Natural killer cell treated with Interleukin-12 subunit alpha and Interleukin-12 subunit beta and Interleukin-15 and Interleukin-18, amount 100 ng/mL, for 72 hours (primary cell): Measurements from ENCODE around the gene BTBD19. TPM values are rescaled to one million over a fixed set of nuclear protein-coding genes. Genes with fewer than 3 reads are reported as not detected.

Experiments used
- ATAC-seq, 2 donors: fragments of 150-1000 bp; cut with Tn5 transposase in 1 of 2; sonication (Bioruptor Pico), chemical (Tn5 transposase) in 1 of 2; 2 replicates each; pipeline ENCODE4 v1.10.0; 2021
- DNase-seq: peaks from one replicate; pipeline ENCODE4 v3.0.0; 2022; ENCODE audit warnings: low spot score
- H3K27ac Mint-ChIP-seq, 2 donors: 1 replicate in 1 of 2; 2 replicates in 1 of 2; pipeline ENCODE4 v1.8.0; 2022; ENCODE audit warnings: mixed read lengths in 2 of 2, mild to moderate bottlenecking in 1 of 2, moderate library complexity in 1 of 2
- H3K27me3 Mint-ChIP-seq, 2 donors: 1 replicate in 1 of 2; 2 replicates in 1 of 2; pipeline ENCODE4 v1.8.0; 2022; ENCODE audit warnings: mixed read lengths in 2 of 2
- H3K36me3 Mint-ChIP-seq: one replicate; pipeline ENCODE4 v1.8.0; 2022; ENCODE audit warnings: mixed read lengths
- H3K4me1 Mint-ChIP-seq, 2 donors: 1 replicate in 1 of 2; 2 replicates in 1 of 2; pipeline ENCODE4 v1.8.0; 2022; ENCODE audit warnings: low read depth in 2 of 2, mixed read lengths in 2 of 2, mild to moderate bottlenecking in 1 of 2
- H3K4me3 Mint-ChIP-seq: one replicate; pipeline ENCODE4 v1.8.0; 2022; ENCODE audit warnings: mixed read lengths
- H3K9me3 Mint-ChIP-seq: 2 replicates; pipeline ENCODE4 v1.8.0; 2022; ENCODE audit warnings: mixed read lengths
- total RNA-seq, 2 donors: library from RNA; stranded (reverse); gene quantifications; one replicate each; pipeline ENCODE4 v1.2.3, GENCODE V29; 2022

Gene BTBD19
- total RNA-seq, 2 donors from 2014 or later: 1.7 to 6.4 TPM

- peaks cover 6% of the 10 kb centered on the region for H3K36me3 Mint-ChIP-seq
Measured at GRCh38 chr1:44857446-44857845, 49.1 kb downstream of the BTBD19 start.

GRCh38 chr1:44860331-44860730 is 52.0 kb downstream of the BTBD19 start:
- H3K27me3 Mint-ChIP-seq: no peaks in the 10 kb centered on the region
- no peak overlapping the region for H3K4me3 Mint-ChIP-seq
- peaks cover 4% of the 10 kb centered on the region for H3K36me3 Mint-ChIP-seq
- H3K4me1 Mint-ChIP-seq: no peaks in the 10 kb centered on the region
- ATAC-seq: no peak
- DNase-seq: no peak
- no peak overlapping the region for H3K27ac Mint-ChIP-seq
- H3K9me3 Mint-ChIP-seq: no peaks in the 10 kb centered on the region

More at GRCh38 chr1:44857446-44857845, 49.1 kb downstream of the BTBD19 start:
- H3K27ac Mint-ChIP-seq: no peak overlapping the region
- H3K4me1 Mint-ChIP-seq: no peaks in the 10 kb centered on the region
- H3K4me3 Mint-ChIP-seq: no peak overlapping the region
- no peaks in the 10 kb centered on the region for H3K27me3 Mint-ChIP-seq
- DNase-seq: no peak
- H3K9me3 Mint-ChIP-seq: no peaks in the 10 kb centered on the region
- no peak for ATAC-seq

DNA sequence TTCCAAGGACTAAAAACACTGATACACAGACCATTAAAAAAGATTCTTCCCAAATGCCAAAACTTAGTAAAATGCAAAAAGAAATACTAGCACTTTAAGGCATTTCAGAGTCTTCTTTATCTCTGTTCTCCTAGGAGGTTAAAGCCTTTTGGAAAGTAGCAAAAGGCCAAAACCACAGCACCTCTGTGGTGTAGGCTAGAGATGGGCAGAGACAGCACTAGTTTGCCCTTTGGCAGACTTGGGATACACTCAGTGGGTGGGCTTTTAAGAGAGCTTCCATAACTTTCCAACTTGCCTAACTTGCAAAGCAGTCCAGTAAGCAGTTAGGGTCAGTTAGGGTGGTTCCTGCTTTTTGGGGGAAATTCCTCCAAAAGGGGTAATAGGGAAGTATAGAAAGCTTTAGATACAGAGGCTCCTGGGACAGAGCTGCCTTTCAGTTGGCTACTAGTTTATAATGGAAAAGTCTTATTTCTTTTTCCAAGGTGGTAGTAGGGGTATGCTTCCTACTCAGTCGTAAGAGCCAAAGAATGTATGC is 52.6 kb downstream of the BTBD19 start:
- H3K4me1 Mint-ChIP-seq: no peaks in the 10 kb centered on the region
- no peak overlapping the region for H3K27ac Mint-ChIP-seq
- H3K4me3 Mint-ChIP-seq: no peak overlapping the region
- ATAC-seq (no peak), DNase-seq (no peak)
- H3K36me3 Mint-ChIP-seq: peaks cover 5% of the 10 kb centered on the region
- H3K9me3 Mint-ChIP-seq: no peaks in the 10 kb centered on the region
- no peaks in the 10 kb centered on the region for H3K27me3 Mint-ChIP-seq

GRCh38 chr1:44862829-44863401 is 54.6 kb downstream of the BTBD19 start:
- H3K4me1 Mint-ChIP-seq: no peaks in the 10 kb centered on the region

More at GRCh38 chr1:44862829-44863401, 54.6 kb downstream of the BTBD19 start:
- Mint-ChIP-seq H3K36me3 (peaks cover 5% of the 10 kb centered on the region), H3K27me3 (no peaks in the 10 kb centered on the region), H3K9me3 (no peaks in the 10 kb centered on the region), H3K4me3 (no peak overlapping the region), H3K27ac (no peak overlapping the region)
- DNase-seq (no peak), ATAC-seq (no peak)

Other genes with a start within 250 kb of the BTBD19 start
- gene TMEM53, start 134.0 kb upstream of the BTBD19 start, total RNA-seq: 1 to 10 TPM; 2.8 to 3.8 TPM
- 1 to 10 TPM; 1.8 to 8.7 TPM for gene ARMH1, start 133.8 kb upstream of the BTBD19 start, total RNA-seq
- not detected for gene RNU5D-1, start 77.4 kb upstream of the BTBD19 start, total RNA-seq
- gene KIF2C, start 68.7 kb upstream of the BTBD19 start, total RNA-seq: 10 to 100 TPM; 44.5 to 97.0 TPM
- gene RPS8, start 33.0 kb upstream of the BTBD19 start, total RNA-seq: 1,000 to 10,000 TPM; 1,070 to 1,127 TPM
- under 1 TPM in 1 of 2 donors, not detected in 1; 0.47 TPM for gene BEST4, start 20.4 kb upstream of the BTBD19 start, total RNA-seq
- gene PLK3, start 8.1 kb upstream of the BTBD19 start, total RNA-seq: 10 to 100 TPM; 27.4 to 64.3 TPM
- not detected for gene DYNLT4, start 1.2 kb upstream of the BTBD19 start, total RNA-seq
- gene PTCH2, start 34.7 kb downstream of the BTBD19 start, total RNA-seq: 1 to 10 TPM; 1.9 TPM
- 10 to 100 TPM; 37.6 to 60.9 TPM for gene EIF2B3, start 178.1 kb downstream of the BTBD19 start, total RNA-seq
- gene HECTD3, start 202.8 kb downstream of the BTBD19 start, total RNA-seq: 10 to 100 TPM; 39.0 to 42.8 TPM
- gene UROD, start 203.7 kb downstream of the BTBD19 start, total RNA-seq: 100 to 1,000 TPM in 1 of 2 donors, 10 to 100 TPM in 1; 72.5 to 109 TPM